Measurements from ENCODE around the gene KIAA2012.

Gene KIAA2012

GRCh38 chr2:202044777-202045176 lies 28.3 kb upstream of the KIAA2012 start:
- no peak for DNase-seq

- no peak for DNase-seq
Observed at GRCh38 chr2:202046572-202046971, 26.5 kb upstream of the KIAA2012 start.

GRCh38 chr2:202049092-202049728 lies 23.8 kb upstream of the KIAA2012 start:
- no peak for DNase-seq

GRCh38 chr2:202049840-202050239 lies 23.2 kb upstream of the KIAA2012 start:
- DNase-seq, result no peak

- DNase-seq, result no peak
Observed at GRCh38 chr2:202050652-202051051, 22.4 kb upstream of the KIAA2012 start.

GRCh38 chr2:202051499-202052161 lies 21.4 kb upstream of the KIAA2012 start:
- DNase-seq, result no peak

- no peak for DNase-seq
Observed at GRCh38 chr2:202052235-202052634, 20.8 kb upstream of the KIAA2012 start.

GRCh38 chr2:202054679-202055078 lies 18.4 kb upstream of the KIAA2012 start:
- no peak for DNase-seq

GRCh38 chr2:202056611-202057010 lies 16.4 kb upstream of the KIAA2012 start:
- no peak for DNase-seq

GRCh38 chr2:202060218-202060617 lies 12.8 kb upstream of the KIAA2012 start:
- DNase-seq, result no peak

- no peak for DNase-seq
Observed at GRCh38 chr2:202061695-202062094, 11.4 kb upstream of the KIAA2012 start.

- no peak for DNase-seq
Observed at GRCh38 chr2:202064171-202064880, 8.7 kb upstream of the KIAA2012 start.

GRCh38 chr2:202064881-202065230 lies 8.2 kb upstream of the KIAA2012 start:
- DNase-seq, result no peak

- no peak for DNase-seq
Observed at GRCh38 chr2:202065876-202066275, 7.2 kb upstream of the KIAA2012 start.

- no peak for DNase-seq
Observed at GRCh38 chr2:202066875-202067274, 6.2 kb upstream of the KIAA2012 start.

GRCh38 chr2:202067589-202067988 lies 5.5 kb upstream of the KIAA2012 start:
- no peak for DNase-seq

GRCh38 chr2:202069170-202070067 lies 3.6 kb upstream of the KIAA2012 start:
- no peak for DNase-seq

GRCh38 chr2:202071107-202071506 lies 1.9 kb upstream of the KIAA2012 start:
- no peak for DNase-seq

- no peak for DNase-seq
Observed at GRCh38 chr2:202072226-202072625, 829 bp upstream of the KIAA2012 start.

- DNase-seq, result no peak
Observed at GRCh38 chr2:202074324-202074723, 1.3 kb downstream of the KIAA2012 start.

GRCh38 chr2:202079310-202079709 lies 6.3 kb downstream of the KIAA2012 start:
- no peak for DNase-seq

- no peak for DNase-seq
Observed at GRCh38 chr2:202084265-202084664, 11.2 kb downstream of the KIAA2012 start.

GRCh38 chr2:202088777-202089176 lies 15.7 kb downstream of the KIAA2012 start:
- no peak for DNase-seq

All from NCI-H1417 treated with DMSO at 0.1 percent for 48 hours (cell line).